HEK293T (cell line): Measurements from ENCODE around the gene RNF150.

ENCODE experiments used
- CTCF ChIA-PET: fragments of 350-600 bp; formaldehyde crosslinking; extraction: SDS; loops from one replicate; lab custom pipeline; 2021; ENCODE audit warnings: antibody characterized with exemption, inconsistent platforms; lab: Yijun Ruan, JAX
- POLR2A ChIA-PET: fragments of 350-600 bp; formaldehyde crosslinking; extraction: SDS; loops from one replicate; lab custom pipeline; 2020; ENCODE audit warnings: antibody characterized with exemption, inconsistent platforms; lab: Yijun Ruan, JAX
- DNase-seq: peaks from one replicate; pipeline ENCODE4 v3.0.0; 2012; ENCODE audit warnings: mixed read lengths; ENCODE audit errors: extremely low spot score
- ARNT ChIP-seq: fragments of 450-650 bp; IDR thresholded peaks from 2 replicates; pipeline ENCODE4 v1.6.1; 2017; ENCODE audit warnings: mild to moderate bottlenecking
- BHLHE40 ChIP-seq: fragments of 450-650 bp; IDR thresholded peaks from 2 replicates; pipeline ENCODE4 v1.6.1; 2016; ENCODE audit warnings: mild to moderate bottlenecking, moderate library complexity, borderline replicate concordance
- CTBP1 ChIP-seq: fragments of 450-650 bp; IDR thresholded peaks from 2 replicates; pipeline ENCODE4 v1.6.1; 2016; ENCODE audit warnings: borderline replicate concordance
- ELF4 ChIP-seq: fragments of 450-650 bp; IDR thresholded peaks from 2 replicates; pipeline ENCODE4 v1.6.1; 2017; ENCODE audit warnings: antibody characterized with exemption
- FOXA1 ChIP-seq: fragments of 450-650 bp; IDR thresholded peaks from 2 replicates; pipeline ENCODE4 v1.6.1; 2016; ENCODE audit warnings: mild to moderate bottlenecking
- FOXK2 ChIP-seq: fragments of 450-650 bp; IDR thresholded peaks from 2 replicates; pipeline ENCODE4 v1.6.1; 2016; ENCODE audit warnings: mild to moderate bottlenecking
- FOXM1 ChIP-seq: fragments of 450-650 bp; IDR thresholded peaks from 2 replicates; pipeline ENCODE4 v1.6.1; 2017; ENCODE audit warnings: mild to moderate bottlenecking, borderline replicate concordance
- HDGF ChIP-seq: fragments of 450-650 bp; IDR thresholded peaks from 2 replicates; pipeline ENCODE4 v1.6.1; 2017; ENCODE audit warnings: antibody characterized with exemption, borderline replicate concordance
- L3MBTL2 ChIP-seq: fragments of 450-650 bp; conservative IDR thresholded peaks from 2 replicates; pipeline ENCODE4 v1.6.1; 2016; ENCODE audit warnings: mild to moderate bottlenecking
- LEF1 ChIP-seq: fragments of 450-650 bp; IDR thresholded peaks from 2 replicates; pipeline ENCODE4 v1.6.1; 2017; ENCODE audit warnings: mild to moderate bottlenecking, borderline replicate concordance
- NFRKB ChIP-seq: fragments of 450-650 bp; IDR thresholded peaks from 2 replicates; pipeline ENCODE4 v1.6.1; 2016; ENCODE audit warnings: mild to moderate bottlenecking, moderate library complexity
- SP1 ChIP-seq: fragments of 450-650 bp; IDR thresholded peaks from 2 replicates; pipeline ENCODE4 v1.6.1; 2017
- SUZ12 ChIP-seq: fragments of 450-650 bp; IDR thresholded peaks from 2 replicates; pipeline ENCODE4 v1.6.1; 2016; ENCODE audit warnings: mild to moderate bottlenecking
- TARDBP ChIP-seq: fragments of 450-650 bp; IDR thresholded peaks from 2 replicates; pipeline ENCODE4 v1.6.1; 2016
- ZNF384 ChIP-seq: fragments of 450-650 bp; IDR thresholded peaks from 2 replicates; pipeline ENCODE4 v1.6.1; 2016
- TF ChIP-seq, protein P1 (sequence below): fragments of 450-650 bp; IDR thresholded peaks from 2 replicates; pipeline ENCODE4 v1.6.1; 2016

RNF150 gene

DNA sequence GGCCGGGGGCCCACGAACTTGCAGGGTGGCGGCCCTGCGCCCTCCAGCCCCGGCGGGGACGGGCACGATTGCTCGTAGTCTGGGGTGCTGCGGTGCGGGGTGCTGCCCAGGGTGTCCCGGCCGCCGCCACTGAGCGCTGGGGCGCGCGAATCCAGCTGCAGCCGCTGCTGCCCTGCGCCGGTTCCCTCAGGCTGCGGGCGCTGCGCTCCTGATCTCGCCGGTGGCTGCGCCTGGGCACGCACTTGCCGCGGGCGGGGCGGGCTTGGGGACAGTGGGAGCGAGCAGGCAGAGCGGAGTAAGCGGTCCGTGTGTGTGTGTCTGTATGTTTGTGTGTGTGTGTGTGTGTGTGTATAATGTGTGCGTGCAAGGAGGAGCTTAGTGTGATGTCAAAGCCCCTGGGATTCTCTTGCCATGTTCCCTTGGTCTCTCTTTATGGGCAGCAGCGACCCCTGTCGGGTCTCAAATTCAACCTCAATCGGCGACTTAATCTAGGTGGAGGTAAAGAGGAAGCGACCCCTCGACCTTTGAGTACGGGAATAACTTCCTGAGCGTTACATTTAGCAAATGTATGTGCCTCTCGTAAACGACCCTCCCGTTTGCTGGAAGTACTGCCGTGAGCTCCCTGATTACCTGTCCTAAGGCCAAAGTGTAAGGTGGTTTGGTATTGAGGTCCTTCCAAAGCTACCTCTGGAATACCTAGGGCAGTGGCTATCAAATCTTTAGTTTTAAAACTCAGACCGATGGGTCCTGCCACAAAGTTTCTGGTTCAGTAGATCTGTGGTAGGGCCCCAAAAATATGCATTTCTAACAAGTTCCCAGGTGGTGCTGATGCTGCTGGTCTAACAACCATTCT, at the start of gene RNF150:
RNF150 (minus strand) TSS at position 324 of the 853 bp plus-strand sequence.
- POLR2A ChIA-PET, result interaction anchor here (0.6 to 1.5 kb wide), 14 partner anchors 18 to 493 kb away, joined by 3 to 7 read pairs (median 4); no protein-coding TSS in a partner anchor
- DNase-seq, result peak; percentile 77
- TF ChIP-seq CTBP1 (peak; percentile 90), FOXM1 (no peak)
- CTCF ChIA-PET, result interaction anchor here (0.6 to 3.5 kb wide), 32 partner anchors 8 to 774 kb away, joined by 3 to 41 read pairs (median 4); no protein-coding TSS in a partner anchor

DNA sequence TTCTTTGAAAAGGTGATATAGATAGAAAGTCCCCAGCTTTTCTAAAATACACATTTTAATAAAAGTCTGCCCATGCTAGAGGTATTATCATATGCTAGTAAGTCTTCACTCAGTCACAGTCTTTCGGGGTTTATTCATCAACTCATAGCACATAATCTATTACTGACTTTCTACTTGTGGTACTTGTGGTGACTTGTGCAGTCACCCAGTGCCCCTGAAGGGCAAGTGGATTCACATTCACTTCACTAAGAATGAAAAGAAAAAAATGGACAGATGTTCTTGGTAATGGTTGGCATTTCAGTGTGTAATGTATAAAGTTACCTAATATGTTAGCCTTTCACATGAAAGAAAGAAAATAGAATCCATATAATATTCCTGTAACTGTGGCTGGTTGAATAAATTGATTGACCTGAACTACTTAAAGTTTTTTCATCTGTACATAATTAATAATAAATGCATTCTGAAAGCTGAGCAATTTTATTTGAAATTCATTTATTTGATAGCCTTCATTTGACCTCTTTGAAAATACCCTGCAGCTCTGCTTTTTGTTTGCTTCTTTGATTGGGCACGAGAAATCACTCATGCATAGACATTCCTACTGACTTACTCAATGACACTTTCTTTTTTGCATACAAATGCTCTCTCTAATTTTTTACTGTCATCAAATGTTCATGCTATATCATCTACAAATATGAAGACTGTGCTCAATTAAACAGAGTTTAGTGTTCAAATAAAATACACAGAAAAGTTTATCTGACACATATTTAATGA, 47.9 kb upstream of the RNF150 start:
- CTCF ChIA-PET, result no interaction called here
- no peak for TF ChIP-seq HDGF
- no peak for TF ChIP-seq ELF4
- TF ChIP-seq SUZ12, result no peak
- TF ChIP-seq TARDBP, result no peak
- no peak for TF ChIP-seq LEF1
- no peak for TF ChIP-seq SP1
- no peak for TF ChIP-seq ARNT
- no peak for TF ChIP-seq L3MBTL2
- TF ChIP-seq, protein P1, sequence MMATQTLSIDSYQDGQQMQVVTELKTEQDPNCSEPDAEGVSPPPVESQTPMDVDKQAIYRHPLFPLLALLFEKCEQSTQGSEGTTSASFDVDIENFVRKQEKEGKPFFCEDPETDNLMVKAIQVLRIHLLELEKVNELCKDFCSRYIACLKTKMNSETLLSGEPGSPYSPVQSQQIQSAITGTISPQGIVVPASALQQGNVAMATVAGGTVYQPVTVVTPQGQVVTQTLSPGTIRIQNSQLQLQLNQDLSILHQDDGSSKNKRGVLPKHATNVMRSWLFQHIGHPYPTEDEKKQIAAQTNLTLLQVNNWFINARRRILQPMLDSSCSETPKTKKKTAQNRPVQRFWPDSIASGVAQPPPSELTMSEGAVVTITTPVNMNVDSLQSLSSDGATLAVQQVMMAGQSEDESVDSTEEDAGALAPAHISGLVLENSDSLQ, result no peak
- TF ChIP-seq NFRKB, result no peak
- no peak for TF ChIP-seq BHLHE40
- TF ChIP-seq FOXK2, result no peak
- TF ChIP-seq ZNF384, result no peak
- POLR2A ChIA-PET, result no interaction called here
- no peak for DNase-seq

DNA sequence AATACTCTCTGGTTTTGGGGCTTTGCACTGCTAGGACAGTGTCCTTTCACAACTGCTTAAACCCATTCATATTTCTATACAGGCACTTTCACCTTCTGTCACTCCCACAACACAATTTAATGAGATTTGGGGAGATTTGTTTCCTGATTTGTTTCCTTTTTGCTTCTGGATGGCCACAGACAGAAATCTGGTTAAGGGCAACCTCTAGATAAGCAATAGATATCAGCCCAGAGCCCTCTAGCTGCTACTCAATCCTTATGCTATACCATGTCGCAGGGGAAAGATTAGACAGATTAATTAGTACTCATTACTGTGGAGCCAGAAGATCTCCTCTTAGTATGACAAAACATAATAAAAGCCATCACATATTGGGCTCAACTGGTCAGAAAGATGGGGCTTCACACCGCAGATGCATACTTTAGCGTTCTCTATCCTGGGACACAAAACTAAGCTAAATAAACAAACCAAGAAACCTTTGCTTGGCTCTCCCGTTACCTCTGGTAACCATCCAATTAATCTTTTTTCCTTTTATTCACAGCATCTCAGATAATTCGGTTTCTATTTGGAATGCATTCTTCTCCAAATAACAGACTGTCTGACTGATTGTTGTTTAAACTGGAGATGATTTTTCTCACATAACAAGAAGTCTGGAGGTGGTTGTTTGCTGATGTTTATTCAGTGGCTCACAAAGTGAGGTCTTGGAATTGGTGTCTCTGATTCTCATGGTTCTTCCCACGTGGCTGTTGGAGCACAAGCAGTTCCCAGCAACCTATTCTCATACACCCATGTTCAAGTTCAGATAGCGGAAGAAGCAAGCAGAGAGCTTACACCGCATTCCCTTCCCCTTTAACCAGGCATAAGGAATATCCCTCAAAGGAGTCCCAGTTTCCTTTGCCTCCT, 46.5 kb upstream of the RNF150 start:
- no peak for DNase-seq
- TF ChIP-seq FOXK2 (no peak), BHLHE40 (no peak), L3MBTL2 (no peak), NFRKB (no peak), FOXA1 (no peak), ELF4 (no peak), SP1 (no peak)
- TF ChIP-seq, protein P1, result no peak
- ChIA-PET CTCF (no interaction called here), POLR2A (no interaction called here)

DNA sequence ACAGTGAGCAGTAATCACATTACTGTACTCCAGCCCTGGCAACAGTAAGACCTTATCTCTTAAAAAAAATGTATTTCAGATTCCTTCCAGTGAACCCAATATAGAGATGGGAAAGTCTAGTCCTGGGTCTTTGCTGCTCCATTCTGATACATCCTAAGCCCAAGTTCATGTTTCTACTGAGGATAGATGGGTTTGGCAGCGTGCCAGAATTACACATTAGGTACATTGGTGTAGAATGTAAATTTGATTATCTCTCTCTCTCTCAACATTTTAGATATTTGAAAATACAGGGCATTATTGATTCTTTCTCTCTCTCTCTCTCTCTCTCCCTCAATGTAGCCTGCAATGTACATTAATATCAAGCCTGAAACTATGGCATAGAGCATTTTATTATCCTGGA, 43.9 kb upstream of the RNF150 start:
- DNase-seq, result no peak
- ChIA-PET CTCF (no interaction called here), POLR2A (no interaction called here)
- no peak for TF ChIP-seq ARNT
- no peak for TF ChIP-seq TARDBP
- no peak for TF ChIP-seq ELF4
- no peak for TF ChIP-seq CTBP1
- TF ChIP-seq HDGF, result no peak
- no peak for TF ChIP-seq LEF1
- TF ChIP-seq NFRKB, result no peak
- TF ChIP-seq ZNF384, result no peak
- no peak for TF ChIP-seq BHLHE40
- no peak for TF ChIP-seq FOXA1
- TF ChIP-seq FOXK2, result no peak
- no peak for TF ChIP-seq SUZ12
- no peak for TF ChIP-seq SP1
- no peak for TF ChIP-seq L3MBTL2
- no peak for TF ChIP-seq FOXM1
- TF ChIP-seq, protein P1, result no peak

DNA sequence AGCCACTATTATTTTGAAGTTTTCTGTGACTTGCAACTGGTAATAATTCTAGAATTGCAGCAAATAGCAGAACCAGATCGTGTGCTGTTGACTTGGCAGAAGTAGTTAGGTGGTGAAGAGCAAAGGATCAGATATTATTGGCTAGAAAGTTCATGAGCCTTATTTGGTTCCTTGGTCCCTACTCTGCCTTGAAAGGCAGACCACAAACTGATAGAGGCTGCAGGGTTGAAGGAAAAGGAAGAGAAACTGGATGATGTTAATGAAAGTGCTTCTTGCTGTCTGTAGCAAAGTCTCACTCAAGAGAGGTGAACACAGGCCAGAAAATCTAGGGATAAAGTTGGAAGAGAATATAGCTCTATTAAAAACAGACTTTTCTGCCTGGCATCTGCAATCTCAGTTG, 41.2 kb upstream of the RNF150 start:
- ChIA-PET CTCF (no interaction called here), POLR2A (no interaction called here)
- no peak for DNase-seq
- TF ChIP-seq HDGF (no peak), FOXK2 (no peak), L3MBTL2 (no peak), CTBP1 (no peak), FOXM1 (no peak), BHLHE40 (no peak), FOXA1 (no peak), NFRKB (no peak), SP1 (no peak), LEF1 (no peak), ARNT (no peak), TARDBP (no peak), ZNF384 (no peak)
- TF ChIP-seq, protein P1, result no peak
